T-cell (primary cell): Measurements from ENCODE around the gene PBX4. TPM values are rescaled to one million over a fixed set of nuclear protein-coding genes. Genes with fewer than 3 reads are reported as not detected.

ENCODE experiments used
- ATAC-seq, 4 experiments: fragments of 200-7000 bp in 3 of 4; fragments of 150-1000 bp in 1 of 4; cut with Tn5 transposase; replicated peaks in 1 of 4; 1 replicate in 3 of 4; 2 replicates in 1 of 4; pipeline ENCODE4 v1.10.0; 2021; ENCODE audit warnings: moderate library complexity in 3 of 4, mild to moderate bottlenecking in 2 of 4, moderate number of reproducible peaks in 1 of 4
- CTCF ChIA-PET, 2 donors: fragments of 300-600 bp; sonication (Branson Sonifier 250); formaldehyde crosslinking; loops; one replicate each; lab custom pipeline; 2022; ENCODE audit warnings: antibody characterized with exemption in 2 of 2; lab: Charles Lee
- POLR2A ChIA-PET, 2 donors: fragments of 300-600 bp; sonication (Branson Sonifier 250); formaldehyde crosslinking; loops; one replicate each; lab custom pipeline; 2022; ENCODE audit warnings: antibody characterized with exemption in 2 of 2; lab: Charles Lee
- DNase-seq, 35 experiments: peaks; one replicate each; pipeline versions ENCODE4 v3.0.0 to v3.0.0-alpha.2; 2013 to 2023
- H3K27ac ChIP-seq: one replicate; pipeline ENCODE4 v1.5.1; 2013; ENCODE audit warnings: low read length
- H3K27me3 ChIP-seq, 2 experiments: replicated peaks in 1 of 2; 1 replicate in 1 of 2; 2 replicates in 1 of 2; pipeline versions ENCODE4 v1.6.1 to v1.7.0; 2013; ENCODE audit warnings: low read length in 1 of 2, mixed read lengths in 1 of 2; ENCODE audit not compliant: control insufficient read depth in 2 of 2, insufficient read depth in 2 of 2; ENCODE audit errors: extremely low read depth in 1 of 2
- H3K36me3 ChIP-seq, 2 donors: 1 replicate in 1 of 2; 2 replicates in 1 of 2; pipeline versions ENCODE4 v1.6.1 to v1.7.0; 2013; ENCODE audit warnings: low read length in 1 of 2; ENCODE audit not compliant: control insufficient read depth in 2 of 2, insufficient read depth in 1 of 2; ENCODE audit errors: extremely low read depth in 1 of 2
- H3K4me1 ChIP-seq, 2 experiments: 1 replicate in 1 of 2; 2 replicates in 1 of 2; pipeline versions ENCODE4 v1.6.1 to v1.7.0; 2013; ENCODE audit warnings: low read length in 2 of 2, mixed read lengths in 1 of 2; ENCODE audit not compliant: insufficient read depth in 2 of 2, control insufficient read depth in 1 of 2; ENCODE audit errors: extremely low read depth in 1 of 2
- H3K4me3 ChIP-seq, 2 donors: 1 replicate in 1 of 2; 2 replicates in 1 of 2; pipeline versions ENCODE4 v1.5.1 to v1.7.0; 2013; ENCODE audit warnings: mild to moderate bottlenecking in 2 of 2, low read length in 1 of 2, moderate library complexity in 1 of 2; ENCODE audit not compliant: control insufficient read depth in 1 of 2; ENCODE audit errors: extremely low read depth in 1 of 2
- H3K9me3 ChIP-seq: 2 replicates; pipeline ENCODE4 v1.7.0; 2013
- H3K27ac Mint-ChIP-seq, 2 donors: one replicate each; pipeline ENCODE4 v1.8.0; 2020 to 2021; ENCODE audit warnings: mild to moderate bottlenecking in 2 of 2, mixed read lengths in 2 of 2
- H3K27me3 Mint-ChIP-seq, 2 donors: one replicate each; pipeline ENCODE4 v1.8.0; 2021 to 2022; ENCODE audit warnings: mixed read lengths in 2 of 2
- H3K36me3 Mint-ChIP-seq: one replicate; pipeline ENCODE4 v1.8.0; 2021; ENCODE audit warnings: mixed read lengths
- H3K4me1 Mint-ChIP-seq, 3 donors: one replicate each; pipeline ENCODE4 v1.8.0; 2020 to 2022; ENCODE audit warnings: mixed read lengths in 3 of 3, mild to moderate bottlenecking in 1 of 3
- H3K4me3 Mint-ChIP-seq, 3 donors: one replicate each; pipeline ENCODE4 v1.8.0; 2020 to 2022; ENCODE audit warnings: mild to moderate bottlenecking in 3 of 3, mixed read lengths in 3 of 3, moderate library complexity in 3 of 3
- H3K9me3 Mint-ChIP-seq, 3 donors: one replicate each; pipeline ENCODE4 v1.8.0; 2020 to 2022; ENCODE audit warnings: mixed read lengths in 3 of 3
- WGBS: methylation state at CpG from one replicate; pipeline ENCODE4 v1.1.5; 2013; ENCODE audit warnings: missing lambda C conversion rate; ENCODE audit not compliant: insufficient coverage; 5-methylcytosine and 5-hydroxymethylcytosine counted together
- total RNA-seq, 35 experiments: library from RNA in 6 of 35; stranded (reverse) in 6 of 35; fragments of 120-200 nt in 1 of 35; gene quantifications; one replicate each; pipeline versions ENCODE4 v1.2.1 to v1.2.4 and lab custom pipeline; 2013 to 2026

PBX4 gene
- total RNA-seq, 5 donors from 2014 or later (not counting 1 experiment from before 2014, with no cell fraction given), result 40.9 to 48.3 (median 42.7) TPM

GRCh38 chr19:19623383-19623782, 4.9 kb upstream of the PBX4 start:
- peaks cover 7 to 38% of the 10 kb centered on the region in 2 experiments for H3K4me1 ChIP-seq
- peaks cover 4 to 13% of the 10 kb centered on the region in 2 donors for H3K36me3 ChIP-seq
- Mint-ChIP-seq H3K27ac (peak overlapping the region in 1 of 2 donors; percentile 61), H3K27me3 (no peaks in the 10 kb centered on the region), H3K4me3 (no peak overlapping the region), H3K4me1 (peaks cover 28 to 43% (median 37%) of the 10 kb centered on the region in 3 donors), H3K9me3 (no peaks in the 10 kb centered on the region), H3K36me3 (peaks cover 16% of the 10 kb centered on the region)
- ATAC-seq, result no peak
- POLR2A ChIA-PET, result no interaction called here
- CTCF ChIA-PET, result interaction anchor here in 1 of 2 donors (0.5 kb wide), 1 partner anchor 92 kb away, joined by 4 read pairs; no protein-coding TSS in a partner anchor
- no peak overlapping the region for H3K4me3 ChIP-seq
- H3K27ac ChIP-seq, result no peak overlapping the region
- H3K9me3 ChIP-seq, result no peaks in the 10 kb centered on the region
- 58% methylated on average over 2 of the region's 5 CpGs for WGBS
- no peaks in the 10 kb centered on the region for H3K27me3 ChIP-seq
- no peak for DNase-seq

DNA sequence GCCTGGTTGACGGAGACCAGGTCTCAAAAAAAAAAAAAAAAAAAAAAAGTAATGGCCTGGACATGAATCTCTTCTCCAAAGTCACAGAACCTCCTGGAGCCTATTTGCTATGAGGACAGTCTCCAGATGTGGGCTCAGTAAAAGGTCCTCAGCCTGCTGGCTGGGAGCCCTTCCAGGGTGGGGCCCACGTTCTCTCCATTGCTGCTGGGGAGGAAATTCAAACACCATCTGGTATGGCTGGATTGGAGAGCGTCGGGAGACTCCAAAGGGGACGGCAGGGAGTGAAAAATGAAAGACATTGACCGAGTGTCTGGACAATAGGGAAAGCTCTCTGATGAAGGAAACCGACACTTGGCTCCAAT, 1.3 kb upstream of the PBX4 start:
- no peaks in the 10 kb centered on the region for H3K9me3 ChIP-seq
- Mint-ChIP-seq H3K9me3 (no peaks in the 10 kb centered on the region), H3K27me3 (no peaks in the 10 kb centered on the region), H3K27ac (peak overlapping the region in 1 of 2 donors; percentile 34), H3K4me1 (peaks cover 41 to 49% (median 48%) of the 10 kb centered on the region in 3 donors), H3K4me3 (no peak overlapping the region), H3K36me3 (peaks cover 17% of the 10 kb centered on the region)
- ChIA-PET POLR2A (interaction anchor here (0.6 to 1.4 kb wide), 2 partner anchors 10 to 73 kb away, joined by 4 to 6 read pairs; no protein-coding TSS in a partner anchor), CTCF (no interaction called here)
- no peak for DNase-seq
- H3K27me3 ChIP-seq, result no peaks in the 10 kb centered on the region
- no peak for ATAC-seq
- peaks cover 4 to 13% of the 10 kb centered on the region in 2 donors for H3K36me3 ChIP-seq
- no peak overlapping the region for H3K27ac ChIP-seq
- no peak overlapping the region for H3K4me3 ChIP-seq
- H3K4me1 ChIP-seq, result peaks cover 6 to 39% of the 10 kb centered on the region in 2 experiments
- 98% methylated on average over 5 of the region's 7 CpGs for WGBS

- Histone ChIP-seq H3K27ac (peak overlapping the region; percentile 66), H3K4me1 (peaks cover 6 to 44% of the 10 kb centered on the region in 2 experiments), H3K27me3 (no peaks in the 10 kb centered on the region), H3K9me3 (no peaks in the 10 kb centered on the region), H3K36me3 (peaks cover 4 to 13% of the 10 kb centered on the region in 2 donors), H3K4me3 (peak overlapping the region in 1 of 2 donors; percentile 25)
- peak overlapping the region; percentile 62 to 84 for H3K27ac Mint-ChIP-seq
- H3K4me1 Mint-ChIP-seq, result peaks cover 46 to 50% (median 48%) of the 10 kb centered on the region in 3 donors
- no peaks in the 10 kb centered on the region for H3K27me3 Mint-ChIP-seq
- no peaks in the 10 kb centered on the region for H3K9me3 Mint-ChIP-seq
- peak overlapping the region; percentile 74 to 89 (median 85) for H3K4me3 Mint-ChIP-seq
- WGBS, result 96% methylated on average over 9 of the region's 21 CpGs
- peaks cover 14% of the 10 kb centered on the region for H3K36me3 Mint-ChIP-seq
- ATAC-seq, result no peak
- no peak for DNase-seq
- POLR2A ChIA-PET, result interaction anchor here in 1 of 2 donors (1.4 kb wide), 1 partner anchor 10 kb away, joined by 4 read pairs; no protein-coding TSS in a partner anchor
- CTCF ChIA-PET, result interaction anchor here in 1 of 2 donors (0.7 kb wide), 1 partner anchor 14 kb away, joined by 4 read pairs; no protein-coding TSS in a partner anchor
Measured at GRCh38 chr19:19619181-19619848, 828 bp upstream of the PBX4 start.

GRCh38 chr19:19615086-19615485, 3.4 kb downstream of the PBX4 start:
- peak overlapping the region; percentile 84 to 93 for H3K27ac Mint-ChIP-seq
- peaks cover 6 to 51% of the 10 kb centered on the region in 2 experiments for H3K4me1 ChIP-seq
- peak overlapping the region; percentile 73 for H3K27ac ChIP-seq
- H3K4me1 Mint-ChIP-seq, result peaks cover 62 to 66% (median 64%) of the 10 kb centered on the region in 3 donors
- H3K9me3 ChIP-seq, result no peaks in the 10 kb centered on the region
- no peak overlapping the region for H3K4me3 ChIP-seq
- DNase-seq (peak in 17 of 35 experiments; percentile 15 to 70 (median 36)), ATAC-seq (no peak)
- no peaks in the 10 kb centered on the region for H3K27me3 Mint-ChIP-seq
- no peaks in the 10 kb centered on the region for H3K27me3 ChIP-seq
- WGBS, result no CpG with 5 or more reads among the region's 3 CpGs
- peak overlapping the region; percentile 45 to 69 (median 55) for H3K4me3 Mint-ChIP-seq
- peaks cover 20% of the 10 kb centered on the region for H3K36me3 Mint-ChIP-seq
- peaks cover 0 to 5% of the 10 kb centered on the region in 2 donors for H3K36me3 ChIP-seq
- H3K9me3 Mint-ChIP-seq, result no peaks in the 10 kb centered on the region
- ChIA-PET CTCF (interaction anchor here (0.6 to 1.0 kb wide), 3 partner anchors 14 to 127 kb away, joined by 3 to 4 read pairs (median 4); no protein-coding TSS in a partner anchor), POLR2A (interaction anchor here in 1 of 2 donors (0.6 to 1.6 kb wide), 3 partner anchors 10 to 53 kb away, joined by 3 to 6 read pairs (median 5); no protein-coding TSS in a partner anchor)

GRCh38 chr19:19613506-19613905, 5.0 kb downstream of the PBX4 start:
- POLR2A ChIA-PET, result no interaction called here
- DNase-seq (no peak), ATAC-seq (no peak)
- 93% methylated on average over 4 of the region's 4 CpGs for WGBS
- Histone ChIP-seq H3K9me3 (no peaks in the 10 kb centered on the region), H3K27me3 (no peaks in the 10 kb centered on the region), H3K27ac (no peak overlapping the region), H3K4me3 (no peak overlapping the region), H3K36me3 (peaks cover 0 to 10% of the 10 kb centered on the region in 2 donors), H3K4me1 (peaks cover 6 to 46% of the 10 kb centered on the region in 2 experiments)
- Mint-ChIP-seq H3K27me3 (no peaks in the 10 kb centered on the region), H3K4me1 (peaks cover 61 to 69% (median 65%) of the 10 kb centered on the region in 3 donors), H3K9me3 (no peaks in the 10 kb centered on the region), H3K4me3 (no peak overlapping the region), H3K36me3 (peaks cover 28% of the 10 kb centered on the region), H3K27ac (peak overlapping the region; percentile 22 to 46)
- CTCF ChIA-PET, result interaction anchor here in 1 of 2 donors (0.7 kb wide), 2 partner anchors 9 to 42 kb away, joined by 5 read pairs; no protein-coding TSS in a partner anchor
